Spinal cord (tissue), 10 donors: ENCODE measurements around the gene PRDM12. TPM values are rescaled to one million over a fixed set of nuclear protein-coding genes. Genes with fewer than 3 reads are reported as not detected.

Source experiments
- DNase-seq, 6 donors: peaks; one replicate each; pipeline versions ENCODE4 v3.0.0 to v3.0.0-alpha.2; 2013 to 2015; ENCODE audit warnings: low spot score in 6 of 6, low read depth in 4 of 6
- H3K27ac ChIP-seq: one replicate; pipeline ENCODE4 v1.5.1; 2013; ENCODE audit warnings: low read depth, low read length, control low read depth
- H3K27me3 ChIP-seq: one replicate; pipeline ENCODE4 v1.6.1; 2013; ENCODE audit warnings: low read length; ENCODE audit not compliant: control insufficient read depth, insufficient read depth
- H3K36me3 ChIP-seq: one replicate; pipeline ENCODE4 v1.6.1; 2013; ENCODE audit warnings: low read length; ENCODE audit not compliant: control insufficient read depth, insufficient read depth
- H3K4me1 ChIP-seq: one replicate; pipeline ENCODE4 v1.6.1; 2013; ENCODE audit warnings: low read length; ENCODE audit not compliant: control insufficient read depth, insufficient read depth
- H3K4me3 ChIP-seq: one replicate; pipeline ENCODE4 v1.5.1; 2013; ENCODE audit warnings: low read depth, low read length, control low read depth
- H3K9me3 ChIP-seq: one replicate; pipeline ENCODE4 v1.6.1; 2013; ENCODE audit warnings: low read length; ENCODE audit not compliant: control insufficient read depth, insufficient read depth
- WGBS: methylation state at CpG from one replicate; pipeline ENCODE4 v1.1.5; 2013; ENCODE audit warnings: missing lambda C conversion rate; ENCODE audit not compliant: insufficient coverage; 5-methylcytosine and 5-hydroxymethylcytosine counted together
- polyA plus RNA-seq, 2 donors: library from polyadenylated mRNA; unstranded; fragments of 120-200 nt; gene quantifications; one replicate each; pipeline ENCODE4 v1.2.1, GENCODE V29; 2013; ENCODE audit not compliant: insufficient read length in 2 of 2
- total RNA-seq, 2 donors: library from RNA; depleted of rRNA in 1 of 2; stranded (reverse); fragments of 120-200 nt in 1 of 2; fragments of >200 nt in 1 of 2; gene quantifications; one replicate each; pipeline versions ENCODE4 v1.2.3 to v1.2.4, GENCODE V29; 2013 to 2014
- donor health status: healthy.

Gene PRDM12
- total and polyA plus RNA-seq, 4 donors, result 0.11 to 2.4 (median 0.69) TPM

DNA sequence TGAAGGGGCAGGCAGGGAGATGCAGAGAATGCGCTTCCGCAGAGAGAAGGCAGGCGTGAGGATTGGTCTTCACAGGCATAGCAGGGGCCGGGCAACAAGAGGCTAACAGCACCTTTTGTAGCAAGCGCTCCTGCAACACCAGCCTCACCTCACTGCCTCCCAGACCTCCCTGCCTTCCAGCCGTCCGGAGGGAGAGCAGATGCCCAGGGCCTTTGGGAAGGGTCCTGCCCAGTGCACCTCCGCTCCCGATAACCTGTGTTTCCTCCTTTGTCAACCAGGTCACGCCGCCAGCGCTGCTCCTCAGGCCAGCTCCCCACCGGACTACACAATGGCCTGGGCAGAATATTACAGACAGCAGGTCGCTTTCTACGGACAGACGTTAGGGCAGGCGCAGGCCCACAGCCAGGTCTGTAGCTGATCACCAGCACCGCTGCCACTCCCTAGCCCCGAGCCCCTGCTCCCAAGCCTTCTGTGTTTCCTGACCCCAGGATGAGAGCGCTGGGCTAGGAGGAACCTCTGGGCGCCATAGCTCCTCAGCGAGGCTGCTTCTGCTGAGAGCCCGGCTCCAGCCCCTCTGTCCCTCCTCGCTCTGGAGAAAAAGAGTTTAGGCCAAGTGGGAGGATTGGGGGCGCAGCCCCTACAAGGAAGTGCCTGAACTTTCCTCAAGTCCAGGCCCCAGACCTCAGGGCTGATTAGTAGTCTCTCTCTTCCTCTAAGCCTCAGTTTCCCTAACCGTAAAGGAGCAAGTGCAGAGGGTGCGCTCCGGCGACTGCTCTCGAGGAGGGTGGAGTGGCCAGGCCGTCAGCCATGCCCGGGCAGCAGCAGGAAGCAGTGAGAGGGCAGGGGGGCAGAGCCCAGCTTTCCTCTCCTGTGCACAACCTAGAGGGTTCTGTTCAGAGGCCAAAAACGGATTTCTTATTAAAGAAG is 28.4 kb upstream of the PRDM12 start:
- Histone ChIP-seq H3K27ac (no peak overlapping the region), H3K9me3 (no peaks in the 10 kb centered on the region), H3K4me1 (peaks cover 19% of the 10 kb centered on the region), H3K36me3 (peaks cover 67% of the 10 kb centered on the region), H3K4me3 (no peak overlapping the region), H3K27me3 (no peaks in the 10 kb centered on the region)
- WGBS, result 92% methylated on average over 30 of the region's 33 CpGs
- no peak for DNase-seq

DNA sequence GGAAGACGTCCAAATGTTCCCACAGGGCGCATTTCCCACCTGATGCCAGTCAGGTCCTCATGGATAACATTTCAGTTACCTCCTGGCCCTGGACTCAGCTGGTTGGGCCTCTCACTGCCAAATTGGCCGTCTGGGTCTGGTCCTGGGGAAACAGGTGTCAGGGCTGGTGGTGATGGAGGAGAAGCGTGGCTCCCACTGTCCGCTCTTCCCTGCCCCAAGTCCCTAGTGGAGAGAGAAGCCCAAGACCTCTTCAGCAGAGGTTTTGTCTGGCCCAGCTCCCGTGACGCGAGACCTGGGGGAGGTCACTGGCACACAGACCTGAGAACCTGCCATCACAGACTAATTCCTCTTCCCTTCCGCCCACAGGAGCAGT is 27.8 kb upstream of the PRDM12 start:
- 87% methylated on average over 7 of the region's 9 CpGs for WGBS
- no peaks in the 10 kb centered on the region for H3K27me3 ChIP-seq
- no peak overlapping the region for H3K4me3 ChIP-seq
- H3K9me3 ChIP-seq, result no peaks in the 10 kb centered on the region
- H3K27ac ChIP-seq, result no peak overlapping the region
- no peak for DNase-seq
- peaks cover 13% of the 10 kb centered on the region for H3K4me1 ChIP-seq
- peaks cover 60% of the 10 kb centered on the region for H3K36me3 ChIP-seq

DNA sequence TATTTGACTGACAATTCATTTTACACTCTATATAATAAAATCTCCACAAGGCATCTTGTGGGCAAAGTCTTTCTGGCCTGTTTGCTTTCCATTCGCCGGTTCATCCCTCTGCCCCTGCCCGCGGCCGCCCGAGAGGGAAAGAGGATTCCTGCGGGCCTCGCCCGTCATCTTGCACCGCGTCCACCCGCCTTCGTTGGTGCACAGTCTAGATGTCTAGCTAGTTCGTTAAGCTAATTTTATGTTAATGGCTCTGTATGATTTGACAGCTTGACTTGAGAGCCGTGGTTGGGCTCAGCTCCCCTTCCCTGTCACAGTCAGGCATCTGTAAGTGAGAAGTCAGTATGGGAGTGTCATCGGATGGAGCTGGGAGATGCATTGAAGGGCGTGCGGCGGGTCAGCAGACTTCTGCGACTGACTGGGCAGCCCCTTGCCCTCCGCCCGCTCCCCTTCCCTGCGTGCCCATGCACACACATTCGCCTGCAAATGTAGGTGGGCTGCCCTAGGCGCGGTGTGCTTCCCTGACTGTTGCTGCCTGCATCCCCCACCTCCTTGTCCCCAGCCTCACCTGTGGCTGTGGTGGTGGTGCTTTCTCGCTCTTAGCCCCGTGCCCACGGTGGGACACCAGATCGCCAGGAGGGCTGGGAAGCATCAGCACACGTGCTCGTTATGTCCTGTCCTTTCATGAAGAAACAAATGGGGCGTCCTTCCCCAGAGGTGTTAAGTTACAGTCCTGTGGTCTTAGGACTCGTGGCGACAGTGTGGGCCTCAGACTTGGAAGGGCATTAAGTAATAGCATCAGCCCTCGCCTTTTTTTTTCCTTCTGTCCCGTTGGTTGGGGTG is 25.9 kb upstream of the PRDM12 start:
- Histone ChIP-seq H3K36me3 (peaks cover 42% of the 10 kb centered on the region), H3K4me3 (no peak overlapping the region), H3K9me3 (no peaks in the 10 kb centered on the region), H3K27ac (no peak overlapping the region), H3K27me3 (peaks cover 2% of the 10 kb centered on the region), H3K4me1 (peaks cover 12% of the 10 kb centered on the region)
- WGBS, result 71% methylated on average over 34 of the region's 37 CpGs
- DNase-seq, result peak in 1 of 6 donors; percentile 6

DNA sequence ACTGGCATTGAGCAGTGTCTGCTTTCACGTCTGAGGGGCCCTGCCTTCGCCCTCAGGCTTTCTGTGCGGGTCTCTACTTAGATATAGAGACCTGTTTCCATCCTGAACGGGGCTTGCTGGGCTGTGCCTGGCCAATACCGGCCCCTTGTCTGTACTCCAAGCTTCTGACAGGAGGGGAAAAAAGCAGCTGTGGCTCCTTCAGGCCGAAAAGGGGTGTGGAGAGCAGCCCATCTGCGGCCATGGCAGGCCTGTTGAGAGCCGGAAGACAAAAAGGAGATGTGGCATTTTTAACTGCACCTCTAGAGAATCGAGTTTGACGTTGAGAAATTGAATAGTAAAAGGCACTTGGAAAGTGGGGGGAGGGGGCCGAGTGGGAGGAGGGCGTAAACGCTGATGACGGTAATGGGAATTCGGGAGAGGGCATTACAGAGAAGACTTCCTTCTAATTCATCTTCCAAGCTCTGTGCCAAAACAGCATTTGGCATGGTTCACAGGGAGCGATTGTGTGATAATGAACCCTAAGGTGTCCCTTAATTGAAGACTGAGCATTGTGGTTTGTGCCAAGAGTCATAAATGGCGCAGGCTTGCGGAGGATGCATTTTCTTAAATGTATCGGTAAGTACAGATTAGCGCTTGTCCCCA is 25.1 kb upstream of the PRDM12 start:
- 35% methylated on average over 11 of the region's 20 CpGs for WGBS
- no peaks in the 10 kb centered on the region for H3K9me3 ChIP-seq
- no peak overlapping the region for H3K27ac ChIP-seq
- peaks cover 12% of the 10 kb centered on the region for H3K4me1 ChIP-seq
- peaks cover 2% of the 10 kb centered on the region for H3K27me3 ChIP-seq
- peak in 1 of 6 donors; percentile 90 for DNase-seq
- H3K4me3 ChIP-seq, result no peak overlapping the region
- H3K36me3 ChIP-seq, result peaks cover 34% of the 10 kb centered on the region

DNA sequence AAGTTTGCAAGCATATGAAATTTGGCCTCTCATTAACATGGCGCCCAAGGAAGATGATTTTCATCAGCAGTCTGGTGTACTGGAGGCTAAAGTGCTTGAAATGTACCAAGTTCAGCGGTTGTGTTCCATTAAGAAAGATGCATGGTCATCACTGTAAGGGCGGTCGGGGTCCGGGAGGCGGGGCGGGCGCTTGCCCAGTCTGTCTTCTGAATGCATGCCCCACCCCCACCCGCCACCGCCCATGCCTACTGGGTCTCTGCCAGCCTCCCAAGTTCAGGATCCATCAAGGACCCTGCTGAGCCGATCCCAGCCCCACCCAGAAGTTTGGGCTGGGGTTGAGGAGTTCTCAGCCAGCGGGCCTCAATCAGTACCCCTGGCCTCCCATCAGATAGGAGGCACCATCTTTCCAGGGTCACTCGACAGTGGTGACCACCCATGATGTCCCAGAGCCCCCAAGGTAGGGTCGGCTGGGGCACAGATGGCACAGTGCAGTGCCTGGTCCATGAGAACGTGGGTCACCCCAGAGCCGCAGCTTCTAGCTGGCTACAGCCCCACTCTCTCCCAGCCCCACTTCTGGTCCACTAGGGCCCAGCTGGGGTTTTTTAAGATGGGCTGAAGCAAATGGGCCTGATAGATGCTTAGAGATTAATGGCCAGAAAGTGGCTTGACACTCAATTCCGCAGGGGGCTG is 24.4 kb upstream of the PRDM12 start:
- no peaks in the 10 kb centered on the region for H3K9me3 ChIP-seq
- no peak overlapping the region for H3K27ac ChIP-seq
- H3K4me1 ChIP-seq, result peaks cover 12% of the 10 kb centered on the region
- peaks cover 2% of the 10 kb centered on the region for H3K27me3 ChIP-seq
- H3K4me3 ChIP-seq, result no peak overlapping the region
- WGBS, result 93% methylated on average over 13 of the region's 17 CpGs
- DNase-seq, result no peak
- H3K36me3 ChIP-seq, result peaks cover 27% of the 10 kb centered on the region

DNA sequence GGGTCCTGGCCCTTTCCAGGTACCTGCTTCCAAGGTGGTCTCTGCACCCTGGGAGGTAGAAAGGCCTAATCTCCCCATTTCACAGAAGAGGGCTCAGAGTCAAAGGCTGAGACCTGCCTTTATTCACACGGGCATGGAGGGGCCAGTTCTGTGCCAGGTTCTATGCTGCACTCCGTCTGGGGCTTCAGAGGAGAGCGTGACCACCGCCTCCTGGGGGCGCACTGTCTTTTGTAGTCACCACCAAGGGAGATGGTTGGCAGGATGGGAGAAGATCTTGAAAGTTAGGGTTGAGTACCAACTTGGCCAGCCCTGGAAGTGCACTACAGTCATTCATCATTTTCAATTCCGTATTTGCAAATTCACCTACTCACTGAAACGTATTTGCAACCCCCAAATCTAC is 23.7 kb upstream of the PRDM12 start:
- no peaks in the 10 kb centered on the region for H3K9me3 ChIP-seq
- 70% methylated on average over 4 of the region's 7 CpGs for WGBS

DNA sequence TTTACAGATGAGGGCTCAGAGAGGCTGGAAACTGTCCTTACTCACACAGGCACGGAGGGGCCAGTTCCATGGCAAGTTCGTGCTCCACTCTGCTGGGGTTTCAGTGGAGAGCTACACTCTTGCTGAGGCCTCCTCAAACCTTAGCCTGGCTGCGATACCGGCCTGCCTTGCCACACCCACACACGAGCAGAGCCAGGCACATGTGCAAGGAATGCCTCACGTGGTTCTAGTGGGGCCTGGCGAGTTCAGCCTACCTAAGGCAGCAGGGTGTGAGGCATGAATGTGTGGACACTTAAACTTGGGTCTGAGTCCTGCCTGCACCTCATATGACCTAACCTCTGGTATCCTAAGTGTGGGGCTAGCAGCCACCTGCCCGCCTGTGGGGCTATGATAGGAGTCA is 21.5 kb upstream of the PRDM12 start:
- peaks cover 12% of the 10 kb centered on the region for H3K4me1 ChIP-seq
- WGBS, result 93% methylated on average over 7 of the region's 8 CpGs
- H3K27ac ChIP-seq, result no peak overlapping the region
- no peak for DNase-seq
- H3K9me3 ChIP-seq, result no peaks in the 10 kb centered on the region
- H3K27me3 ChIP-seq, result peaks cover 5% of the 10 kb centered on the region
- H3K36me3 ChIP-seq, result peaks cover 9% of the 10 kb centered on the region
- no peak overlapping the region for H3K4me3 ChIP-seq

More for the DNA sequence above, 23.7 kb upstream of the PRDM12 start:
- H3K4me1 ChIP-seq, result peaks cover 12% of the 10 kb centered on the region
- no peak overlapping the region for H3K27ac ChIP-seq
- DNase-seq, result no peak
- H3K4me3 ChIP-seq, result no peak overlapping the region
- peaks cover 2% of the 10 kb centered on the region for H3K27me3 ChIP-seq
- peaks cover 21% of the 10 kb centered on the region for H3K36me3 ChIP-seq

DNA sequence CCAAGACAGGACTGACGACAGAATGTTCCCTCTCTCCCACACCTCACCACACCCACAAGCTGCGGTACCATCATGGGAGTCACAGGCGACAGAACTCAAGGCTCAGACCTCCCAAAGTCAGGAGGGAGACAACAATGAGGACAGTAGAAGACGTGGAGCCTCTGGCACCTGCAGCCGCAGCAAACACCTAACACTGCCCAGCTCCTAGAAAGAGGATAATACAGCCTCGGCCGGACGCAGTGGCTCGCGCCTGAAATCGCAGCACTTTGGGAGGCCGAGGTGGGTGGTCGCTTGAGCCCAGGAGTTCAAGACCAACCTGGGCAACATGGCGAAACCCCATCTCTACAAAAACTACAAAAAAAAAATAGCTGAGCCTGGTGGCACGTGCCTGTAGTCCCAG is 13.2 kb upstream of the PRDM12 start:
- Histone ChIP-seq H3K36me3 (no peaks in the 10 kb centered on the region), H3K9me3 (no peaks in the 10 kb centered on the region), H3K27me3 (peaks cover 33% of the 10 kb centered on the region), H3K27ac (no peak overlapping the region), H3K4me1 (no peaks in the 10 kb centered on the region), H3K4me3 (no peak overlapping the region)
- WGBS, result 84% methylated on average over 14 of the region's 15 CpGs
- no peak for DNase-seq

DNA sequence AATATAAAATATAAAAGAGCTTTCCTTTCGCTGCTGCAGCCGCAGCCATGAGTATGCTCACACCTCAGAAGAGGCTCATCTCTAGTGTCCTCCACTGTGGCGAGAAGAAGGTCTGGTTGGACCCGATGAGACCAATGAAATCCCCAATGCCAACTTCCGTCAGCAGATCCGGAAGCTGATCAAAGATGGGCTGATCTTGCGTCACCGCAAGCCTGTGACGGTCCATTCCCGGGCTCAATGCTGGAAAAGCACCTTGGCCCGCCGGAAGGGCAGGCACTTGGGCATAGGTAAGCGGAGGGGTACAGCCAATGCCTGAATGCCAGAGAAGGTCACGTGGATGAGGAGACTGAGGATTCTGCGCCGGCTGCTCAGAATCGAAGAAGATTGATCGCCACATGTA is 12.6 kb upstream of the PRDM12 start:
- no peak for DNase-seq
- H3K9me3 ChIP-seq, result no peaks in the 10 kb centered on the region
- H3K4me3 ChIP-seq, result no peak overlapping the region
- no peak overlapping the region for H3K27ac ChIP-seq
- peaks cover 39% of the 10 kb centered on the region for H3K27me3 ChIP-seq
- H3K36me3 ChIP-seq, result no peaks in the 10 kb centered on the region
- no peaks in the 10 kb centered on the region for H3K4me1 ChIP-seq
- 95% methylated on average over 16 of the region's 18 CpGs for WGBS
